ENCODE measurements around the gene ACER1.

The ACER1 gene

GRCh38 chr19:6261883-6262282 is 71.5 kb downstream of the ACER1 start:
- peaks cover 17 to 65% of the 10 kb centered on the region in 2 experiments; a peak in 2 of 3 replicates for H3K36me3 ChIP-seq (ENCODE audit: control insufficient read depth in 2 of 2, insufficient read depth in 1 of 2, low read length in 2 of 2)
- no peak overlapping the region for H3K27ac ChIP-seq (ENCODE audit: extremely low read depth, low read depth, low read length)

GRCh38 chr19:6260912-6261650 is 72.3 kb downstream of the ACER1 start:
- TF ChIP-seq ZNF449 (tag by site-specific recombination; IDR thresholded peaks at IDR 0.05) (peak; percentile 93), CTCF (tag by site-specific recombination; IDR thresholded peaks at IDR 0.05) (0 out of 2 replicates have a peak, but pooled peaks have one; percentile 27), YY1 (tag by site-specific recombination; IDR thresholded peaks at IDR 0.05) (no peak), HOXD13 (CRISPR knock-in tag; IDR thresholded peaks at IDR 0.05; ENCODE audit: borderline replicate concordance) (no peak), ZNF416 (tag by site-specific recombination; IDR thresholded peaks at IDR 0.05) (no peak)
- ChIA-PET POLR2A (interaction anchor here (0.7 kb wide), 1 partner anchor 546 kb away, joined by 3 read pairs; no protein-coding TSS in a partner anchor), CTCF (interaction anchor here (0.6 to 1.9 kb wide), 10 partner anchors 10 to 263 kb away, joined by 3 to 7 read pairs (median 3); no protein-coding TSS in a partner anchor)
- H3K4me3 ChIP-seq (ENCODE audit: low read depth, low read length): no peak overlapping the region
- peaks cover 4% of the 10 kb centered on the region; the same call in 1 of the 2 replicates for H3K4me1 ChIP-seq (ENCODE audit: control insufficient read depth, insufficient read depth, low read length)
- no peaks in the 10 kb centered on the region for H3K9me3 ChIP-seq (ENCODE audit: control insufficient read depth, insufficient read depth, low read depth, low read length)
- H3K27ac ChIP-seq (ENCODE audit: extremely low read depth, low read depth, low read length): no peak overlapping the region
- H3K36me3 ChIP-seq (ENCODE audit: control insufficient read depth in 2 of 2, insufficient read depth in 1 of 2, low read length in 2 of 2): peaks cover 17 to 65% of the 10 kb centered on the region in 2 experiments; a peak in 2 of 3 replicates

More at GRCh38 chr19:6261883-6262282, 71.5 kb downstream of the ACER1 start:
- H3K4me1 ChIP-seq (ENCODE audit: control insufficient read depth, insufficient read depth, low read length): peaks cover 4% of the 10 kb centered on the region; the same call in 1 of the 2 replicates
- no peak for TF ChIP-seq ZFP3 (tag by site-specific recombination; IDR thresholded peaks at IDR 0.05; ENCODE audit: low read depth)
- 0 out of 2 replicates have a peak, but pooled peaks have one; percentile 34 for TF ChIP-seq KLF9 (tag by site-specific recombination; IDR thresholded peaks at IDR 0.05; ENCODE audit: low read depth)
- TF ChIP-seq ZNF658 (tag by site-specific recombination; IDR thresholded peaks at IDR 0.05): no peak
- no peaks in the 10 kb centered on the region for H3K9me3 ChIP-seq (ENCODE audit: control insufficient read depth, insufficient read depth, low read depth, low read length)
- CTCF ChIA-PET: interaction anchor here (0.6 to 0.8 kb wide), 5 partner anchors 9 to 212 kb away, joined by 3 to 6 read pairs (median 3); no protein-coding TSS in a partner anchor
- no peak overlapping the region for H3K4me3 ChIP-seq (ENCODE audit: low read depth, low read length)
- POLR2A ChIA-PET: no interaction called here

- peaks cover 4% of the 10 kb centered on the region; the same call in 1 of the 2 replicates for H3K4me1 ChIP-seq (ENCODE audit: control insufficient read depth, insufficient read depth, low read length)
- H3K36me3 ChIP-seq (ENCODE audit: control insufficient read depth in 2 of 2, insufficient read depth in 1 of 2, low read length in 2 of 2): peaks cover 13 to 65% of the 10 kb centered on the region in 2 experiments; a peak in 2 of 3 replicates
- no peak overlapping the region for H3K27ac ChIP-seq (ENCODE audit: extremely low read depth, low read depth, low read length)
- POLR2A ChIA-PET: no interaction called here
- CTCF ChIA-PET: interaction anchor here (0.7 to 1.9 kb wide), 4 partner anchors 12 to 81 kb away, joined by 3 to 7 read pairs (median 4); no protein-coding TSS in a partner anchor
- H3K4me3 ChIP-seq (ENCODE audit: low read depth, low read length): no peak overlapping the region
- TF ChIP-seq ZNF555 (tag by site-specific recombination; conservative IDR thresholded peaks at IDR 0.05): no peak
- no peak for TF ChIP-seq ZNF10 (tag by site-specific recombination; IDR thresholded peaks at IDR 0.05)
- TF ChIP-seq, protein P1, sequence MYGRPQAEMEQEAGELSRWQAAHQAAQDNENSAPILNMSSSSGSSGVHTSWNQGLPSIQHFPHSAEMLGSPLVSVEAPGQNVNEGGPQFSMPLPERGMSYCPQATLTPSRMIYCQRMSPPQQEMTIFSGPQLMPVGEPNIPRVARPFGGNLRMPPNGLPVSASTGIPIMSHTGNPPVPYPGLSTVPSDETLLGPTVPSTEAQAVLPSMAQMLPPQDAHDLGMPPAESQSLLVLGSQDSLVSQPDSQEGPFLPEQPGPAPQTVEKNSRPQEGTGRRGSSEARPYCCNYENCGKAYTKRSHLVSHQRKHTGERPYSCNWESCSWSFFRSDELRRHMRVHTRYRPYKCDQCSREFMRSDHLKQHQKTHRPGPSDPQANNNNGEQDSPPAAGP (tag by site-specific recombination; IDR thresholded peaks at IDR 0.05): no peak
- no peak for TF ChIP-seq REST (tag by site-specific recombination; IDR thresholded peaks at IDR 0.05)
- TF ChIP-seq ZSCAN16 (tag by site-specific recombination; IDR thresholded peaks at IDR 0.05): no peak
- TF ChIP-seq ZNF302 (tag by site-specific recombination; IDR thresholded peaks at IDR 0.05; ENCODE audit: low read depth): no peak
- TF ChIP-seq OVOL3 (tag by site-specific recombination; IDR thresholded peaks at IDR 0.05): no peak
- TF ChIP-seq ZNF324 (tag by site-specific recombination; IDR thresholded peaks at IDR 0.05): no peak
- TF ChIP-seq ZNF677 (tag by site-specific recombination; IDR thresholded peaks at IDR 0.05): no peak
- no peak for TF ChIP-seq ZNF792 (tag by site-specific recombination; IDR thresholded peaks at IDR 0.05)
- TF ChIP-seq KLF8 (tag by site-specific recombination; IDR thresholded peaks at IDR 0.05): no peak
- no peak for TF ChIP-seq ZNF366 (tag by site-specific recombination; conservative IDR thresholded peaks at IDR 0.05)
- no peak for TF ChIP-seq TRIM28 (IDR thresholded peaks at IDR 0.05; ENCODE audit: borderline replicate concordance, low read length)
- no peaks in the 10 kb centered on the region for H3K9me3 ChIP-seq (ENCODE audit: control insufficient read depth, insufficient read depth, low read depth, low read length)
These were observed 73.0 kb downstream of the ACER1 start for GRCh38 chr19:6260376-6260775.
